Stimulated activated CD4-positive, alpha-beta T cell treated with anti-CD3 and anti-CD28 coated beads, TNF-alpha, amount 100 ng/mL, for 24 hours (primary cell): ENCODE data around the gene EFR3B.
A peak's percentile ranks its signal among the peaks of the same experiment; 100 is the strongest.

ENCODE experiments used
- DNase-seq, 3 experiments: peaks; one replicate each; pipeline ENCODE4 v3.0.0-alpha.2; 2020; ENCODE audit warnings: low read depth in 3 of 3

Gene EFR3B

GRCh38 chr2:25072606-25073005, 30.7 kb downstream of the EFR3B start:
- DNase-seq, result no peak

DNA sequence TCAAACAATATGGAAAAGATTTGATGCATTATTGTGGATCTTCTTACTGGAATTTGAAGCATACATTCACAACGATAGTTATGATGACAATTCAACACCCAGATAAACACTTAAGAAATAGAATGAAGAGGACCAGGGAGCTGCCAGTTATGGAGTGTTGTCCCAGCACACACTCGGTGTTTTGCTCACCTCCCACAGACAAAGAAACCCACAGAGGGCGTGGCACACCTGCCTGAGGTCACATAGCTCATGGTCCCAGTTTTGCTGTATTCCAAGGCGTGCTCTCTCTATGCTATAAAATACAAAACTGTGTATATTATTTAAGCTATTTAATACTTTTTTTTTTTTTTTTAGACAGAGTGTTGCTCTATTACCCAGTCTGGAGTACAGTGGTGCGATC, 31.1 kb downstream of the EFR3B start:
- no peak for DNase-seq

- DNase-seq, result no peak
Measured at GRCh38 chr2:25073914-25074313, 32.0 kb downstream of the EFR3B start.

- DNase-seq, result no peak
Measured at GRCh38 chr2:25074826-25075225, 33.0 kb downstream of the EFR3B start.

DNA sequence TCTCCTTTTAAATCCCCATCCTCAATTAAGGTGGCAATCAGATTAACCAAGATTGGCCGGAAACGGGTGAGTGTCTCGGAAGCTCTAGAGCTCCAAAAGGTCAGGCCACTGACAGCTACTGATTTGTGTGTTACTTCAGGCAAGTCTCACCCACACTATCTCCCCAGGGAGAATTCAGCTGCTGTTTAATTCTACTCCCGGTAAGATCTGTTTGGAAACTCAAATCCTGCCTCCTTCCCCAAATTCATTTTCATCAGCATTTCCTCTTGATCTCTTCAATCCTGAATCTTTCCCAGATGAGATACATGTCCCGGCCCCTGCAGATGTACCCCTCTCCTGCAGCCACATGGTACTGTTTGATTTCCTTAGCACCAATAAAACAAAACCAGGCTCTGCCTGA, 34.9 kb downstream of the EFR3B start:
- no peak for DNase-seq

DNA sequence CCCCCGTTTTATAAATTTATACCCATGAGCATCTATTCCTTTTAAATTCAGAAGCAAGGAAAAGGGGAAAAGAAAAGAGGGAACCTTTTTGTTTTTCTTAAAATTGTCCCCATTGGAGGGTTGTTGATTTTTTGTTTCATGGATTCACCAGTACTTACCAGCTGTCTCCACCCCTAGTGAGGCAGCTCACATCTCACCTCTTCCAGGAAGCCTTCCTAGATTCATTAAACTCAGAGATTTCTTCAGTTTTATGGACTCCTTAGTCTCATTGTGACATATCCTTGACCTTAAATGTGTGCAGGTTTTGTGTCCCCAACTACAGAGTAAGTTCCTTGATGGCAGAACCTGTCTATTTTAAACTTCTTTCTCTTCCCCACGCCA, 35.9 kb downstream of the EFR3B start:
- DNase-seq, result no peak

DNA sequence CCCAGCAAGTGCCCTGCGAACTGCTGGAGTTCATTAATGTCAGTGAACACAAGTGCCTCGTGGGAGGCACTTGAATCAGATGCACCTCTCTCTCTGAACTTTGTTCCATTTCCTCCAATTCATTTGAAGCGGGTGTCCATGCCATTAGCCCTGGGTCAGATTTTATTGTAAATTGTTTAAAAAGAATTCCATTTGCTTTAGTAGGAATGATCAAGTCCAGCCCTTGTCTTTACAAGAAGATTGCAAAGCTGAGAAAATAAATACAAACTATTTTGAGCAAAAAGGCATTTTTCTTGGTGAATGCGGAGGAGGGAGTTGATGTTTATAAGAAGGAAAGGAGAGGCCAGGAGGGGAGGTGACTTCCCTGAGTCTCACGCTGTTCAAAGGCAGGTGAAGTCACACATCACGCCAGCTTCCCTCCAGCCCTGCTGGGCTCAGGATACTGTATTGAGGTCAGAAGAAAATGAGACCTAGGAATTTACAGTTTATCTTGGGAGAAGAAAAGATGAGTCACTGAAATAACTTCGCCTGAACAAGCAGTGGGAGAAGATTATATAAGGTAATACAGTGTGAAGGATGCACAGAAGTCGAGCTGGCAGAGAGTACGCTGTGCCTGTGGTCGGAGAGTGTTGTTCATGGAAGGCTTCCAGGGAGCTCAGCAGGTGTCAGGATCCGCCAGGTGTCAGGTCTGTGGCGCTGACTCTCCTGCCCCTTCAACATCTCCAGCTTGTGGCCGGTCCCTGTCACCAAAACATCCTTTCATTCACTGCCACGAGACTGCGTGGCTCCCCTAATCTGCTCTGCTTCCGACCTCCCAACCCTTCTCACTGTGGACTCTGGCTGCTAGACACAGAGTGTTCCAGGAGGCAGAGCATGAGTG, 36.5 kb downstream of the EFR3B start:
- DNase-seq, result no peak

DNA sequence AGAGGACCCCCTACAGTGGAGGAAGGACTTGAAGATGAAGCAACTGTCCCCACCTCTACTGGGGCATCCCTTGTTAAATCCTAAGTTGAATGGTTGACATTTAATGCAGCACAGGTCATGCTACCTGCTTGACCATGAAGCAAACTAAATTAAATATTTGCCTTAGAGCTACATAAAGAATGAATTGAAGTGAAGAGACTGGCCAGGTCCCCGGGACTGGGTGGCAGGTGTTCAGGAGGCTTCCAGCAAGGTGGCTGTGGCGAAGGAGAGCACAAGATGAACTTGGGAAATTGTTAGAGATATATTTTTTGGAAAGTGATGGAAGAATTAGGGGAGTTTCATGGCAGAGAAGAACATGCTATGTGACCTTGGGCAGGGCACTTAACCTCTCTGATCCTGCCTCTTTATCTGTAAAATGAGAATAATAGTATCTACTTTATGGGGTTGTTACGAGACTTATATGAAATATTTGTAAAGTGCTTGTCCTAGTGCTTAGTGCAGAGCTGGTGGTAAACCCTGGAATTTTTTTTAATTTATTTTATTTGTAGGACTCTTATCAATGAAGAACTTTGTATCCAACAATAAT, 37.3 kb downstream of the EFR3B start:
- DNase-seq, result no peak

- DNase-seq, result no peak
Measured at GRCh38 chr2:25081237-25081790, 39.4 kb downstream of the EFR3B start.

- DNase-seq, result no peak
Measured at GRCh38 chr2:25082002-25082622, 40.2 kb downstream of the EFR3B start.

DNA sequence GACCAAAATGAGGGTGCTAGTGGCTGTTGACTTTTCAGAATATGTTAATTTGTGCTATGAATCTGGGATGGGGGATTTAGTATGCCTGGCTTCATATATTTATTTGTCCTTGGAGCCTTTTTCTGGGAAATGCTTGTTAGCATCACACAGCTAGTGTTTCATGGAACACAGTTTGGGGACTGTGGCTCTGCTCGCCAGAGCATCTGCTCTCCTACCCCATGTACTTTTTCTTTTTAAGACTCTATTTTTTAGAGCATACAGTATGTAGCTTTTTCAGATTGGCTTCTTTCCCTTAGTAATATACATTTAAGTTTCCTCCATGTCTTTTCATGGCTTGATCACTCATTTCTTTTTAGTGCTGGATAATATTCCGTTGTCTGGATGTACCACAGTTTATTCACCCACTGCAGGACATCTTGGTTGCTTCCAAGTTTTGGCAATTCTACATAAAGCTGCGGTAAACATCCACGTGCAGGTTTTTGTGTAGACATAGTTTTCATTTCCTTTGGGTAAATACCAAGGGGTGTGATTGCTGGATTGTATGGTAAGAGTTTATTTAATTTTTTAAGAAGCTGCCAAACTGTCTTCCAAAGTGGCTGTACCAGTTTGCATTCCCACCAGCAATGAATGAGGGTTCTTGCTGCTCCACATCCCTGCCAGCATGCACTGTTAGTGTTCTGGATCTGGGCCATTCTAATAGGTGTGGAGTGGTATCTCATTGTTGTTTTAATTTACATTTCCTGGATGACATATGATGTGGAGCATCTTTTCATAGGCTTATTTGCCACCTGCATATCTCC, 44.1 kb downstream of the EFR3B start:
- no peak for DNase-seq

- no peak for DNase-seq
Measured at GRCh38 chr2:25088817-25089516, 47.1 kb downstream of the EFR3B start.

DNA sequence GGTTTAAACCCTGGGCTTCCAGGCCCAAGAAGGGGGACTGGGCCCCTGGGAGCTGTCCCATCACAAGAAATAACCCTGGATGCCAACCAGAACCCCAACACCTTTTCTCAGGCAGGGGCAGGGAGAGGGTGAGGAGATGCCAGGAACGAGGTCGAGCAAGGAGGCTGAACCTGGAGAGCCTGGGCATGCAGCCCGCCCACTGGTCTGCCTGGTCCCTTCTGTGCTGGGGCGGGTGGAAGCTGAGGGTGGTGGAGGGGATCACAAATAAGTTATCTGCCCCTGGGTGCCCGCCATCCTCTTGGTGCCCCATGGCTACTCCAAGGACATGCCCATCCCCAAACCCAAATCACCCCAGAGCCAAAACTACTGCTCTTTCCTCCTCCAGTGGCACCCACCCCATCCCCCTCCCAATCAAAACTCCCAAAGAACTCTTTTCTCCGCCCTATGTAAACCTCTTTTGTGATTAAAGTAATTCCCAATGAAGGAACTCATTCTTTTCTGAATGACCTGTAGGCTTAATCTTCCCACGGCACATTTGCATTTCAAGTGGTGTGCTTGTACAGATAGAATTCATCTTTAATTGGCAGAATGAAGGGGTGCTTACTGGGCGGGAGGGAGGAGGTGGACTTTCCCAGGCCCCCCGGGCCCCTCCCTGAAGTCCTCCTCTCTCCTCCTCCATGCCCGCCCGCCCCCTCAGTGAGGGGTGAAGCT, 47.9 kb downstream of the EFR3B start:
- DNase-seq, result no peak

DNA sequence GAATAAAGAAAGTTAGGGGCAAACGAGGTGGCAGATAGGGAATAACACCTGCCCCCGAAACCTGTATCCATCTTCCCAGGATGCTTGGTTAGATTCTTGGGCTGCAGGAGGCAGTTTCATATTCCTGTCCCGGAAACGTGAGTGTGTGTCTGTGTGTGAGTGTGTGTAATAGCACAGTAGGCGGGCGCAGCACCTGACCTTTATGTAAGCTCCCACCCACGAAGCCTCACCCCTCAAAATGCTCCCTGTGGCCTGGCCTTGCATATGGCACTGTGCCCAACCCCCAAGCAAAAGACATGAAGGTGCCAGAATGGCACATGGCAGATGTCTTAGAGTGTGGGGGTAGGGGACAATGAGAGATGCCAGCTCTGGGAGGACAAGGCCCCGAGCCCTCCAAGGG, 48.9 kb downstream of the EFR3B start:
- DNase-seq, result no peak

DNA sequence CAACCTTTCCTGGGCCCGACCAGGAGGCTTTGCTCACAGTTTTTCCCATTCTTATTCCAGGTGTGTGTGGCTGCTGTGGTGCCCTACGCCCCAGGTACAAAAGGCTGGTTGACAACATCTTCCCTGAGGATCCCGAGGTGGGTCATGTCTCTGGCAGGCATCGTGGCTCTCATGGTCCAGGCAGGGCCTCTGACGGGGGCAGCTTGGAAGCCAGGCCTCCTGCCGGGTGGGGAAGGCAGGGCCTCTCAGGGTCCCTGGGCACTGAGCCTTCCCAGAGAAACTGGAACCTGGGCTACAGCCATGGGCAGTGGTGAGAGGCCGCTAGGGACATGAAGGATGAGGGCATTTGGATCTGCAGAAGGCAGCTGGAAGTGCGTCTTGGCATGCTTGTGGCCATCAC, 49.4 kb downstream of the EFR3B start:
- no peak for DNase-seq

- no peak for DNase-seq
Measured at GRCh38 chr2:25098056-25098455, 56.2 kb downstream of the EFR3B start.

- no peak for DNase-seq
Measured at GRCh38 chr2:25098670-25099486, 57.0 kb downstream of the EFR3B start.

- DNase-seq, result peak in 2 of 3 experiments; percentile 0 to 46
Measured at GRCh38 chr2:25102352-25102751, 60.5 kb downstream of the EFR3B start.

DNA sequence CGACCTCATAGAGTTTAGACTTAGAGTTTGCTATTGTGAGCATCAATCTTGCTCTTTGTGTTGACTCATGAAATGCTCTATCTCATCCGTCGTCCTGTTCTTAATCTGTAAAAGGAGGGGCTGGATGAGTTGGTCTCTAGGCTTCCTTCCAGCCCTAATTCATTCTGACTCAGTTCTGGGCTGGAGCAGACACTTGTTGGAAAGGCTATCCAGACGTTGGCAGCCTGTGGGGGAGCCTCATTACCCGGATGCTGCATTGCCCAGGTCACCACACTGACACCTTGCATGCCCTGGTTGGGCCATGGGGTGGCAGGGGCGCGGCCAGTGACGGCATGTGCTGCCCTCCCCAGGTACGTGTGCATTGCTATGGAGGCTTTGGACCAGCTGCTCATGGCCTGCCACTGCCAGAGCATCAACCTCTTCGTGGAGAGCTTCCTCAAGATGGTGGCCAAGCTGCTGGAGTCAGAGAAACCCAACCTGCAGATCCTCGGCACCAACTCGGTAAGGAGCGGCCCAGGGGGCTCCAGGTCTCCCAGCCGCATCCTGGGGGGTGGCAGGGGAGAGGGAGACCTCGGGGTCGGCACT, 61.5 kb downstream of the EFR3B start:
- DNase-seq, result no peak
